WERI-Rb-1 (cell line): ENCODE data around the gene PCED1B.

Source experiments
- DNase-seq: peaks from one replicate; pipeline ENCODE4 v3.0.0-alpha.2; 2020
- H3K27ac ChIP-seq: fragments of 250-450 bp; sonication (Bioruptor Pico); 2 replicates; pipeline ENCODE4 v1.5.1; 2020; ENCODE audit warnings: mild to moderate bottlenecking, moderate library complexity
- H3K27me3 ChIP-seq: fragments of 250-450 bp; sonication (Bioruptor Pico); 2 replicates; pipeline ENCODE4 v1.5.1; 2021; ENCODE audit warnings: mild to moderate bottlenecking, low read depth, moderate library complexity; ENCODE audit not compliant: insufficient read depth, severe bottlenecking
- H3K36me3 ChIP-seq: fragments of 250-450 bp; sonication (Bioruptor Pico); 2 replicates; pipeline ENCODE4 v1.5.1; 2020; ENCODE audit warnings: mild to moderate bottlenecking, moderate library complexity
- H3K4me3 ChIP-seq: 2 replicates; pipeline ENCODE4 v1.5.1; 2011; ENCODE audit warnings: low read depth, mild to moderate bottlenecking, control low read depth, low read length
- H3K9me3 ChIP-seq: fragments of 250-450 bp; sonication (Bioruptor Pico); 2 replicates; pipeline ENCODE4 v1.5.1; 2021; ENCODE audit warnings: mild to moderate bottlenecking, moderate library complexity; ENCODE audit not compliant: severe bottlenecking
- TF ChIP-seq, protein P1 (sequence below): IDR thresholded peaks from 2 replicates; pipeline ENCODE4 v1.5.1; 2011; ENCODE audit warnings: low read depth, mild to moderate bottlenecking, control low read depth, inconsistent platforms, low read length

The PCED1B gene

DNA sequence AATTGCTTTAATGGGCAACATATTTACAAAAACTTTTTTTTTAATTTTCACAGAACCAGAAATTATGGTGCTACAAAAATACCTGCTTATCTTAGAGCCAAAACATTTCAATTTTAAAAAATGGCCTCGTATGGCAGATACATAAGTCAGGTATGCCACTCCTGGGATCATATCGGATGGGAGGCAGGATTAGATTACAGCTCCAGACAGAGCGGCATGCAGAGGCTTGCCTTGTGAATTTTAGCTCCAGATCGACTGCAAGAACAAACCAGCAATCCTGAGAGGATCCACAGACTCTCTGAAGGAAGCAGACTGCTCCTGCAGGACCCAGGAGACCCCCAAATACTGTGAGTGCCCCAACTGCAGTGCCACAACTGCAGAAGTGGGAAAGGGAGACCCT is 169.7 kb downstream of the PCED1B start:
- H3K36me3 ChIP-seq = no peaks in the 10 kb centered on the region
- TF ChIP-seq, protein P1, sequence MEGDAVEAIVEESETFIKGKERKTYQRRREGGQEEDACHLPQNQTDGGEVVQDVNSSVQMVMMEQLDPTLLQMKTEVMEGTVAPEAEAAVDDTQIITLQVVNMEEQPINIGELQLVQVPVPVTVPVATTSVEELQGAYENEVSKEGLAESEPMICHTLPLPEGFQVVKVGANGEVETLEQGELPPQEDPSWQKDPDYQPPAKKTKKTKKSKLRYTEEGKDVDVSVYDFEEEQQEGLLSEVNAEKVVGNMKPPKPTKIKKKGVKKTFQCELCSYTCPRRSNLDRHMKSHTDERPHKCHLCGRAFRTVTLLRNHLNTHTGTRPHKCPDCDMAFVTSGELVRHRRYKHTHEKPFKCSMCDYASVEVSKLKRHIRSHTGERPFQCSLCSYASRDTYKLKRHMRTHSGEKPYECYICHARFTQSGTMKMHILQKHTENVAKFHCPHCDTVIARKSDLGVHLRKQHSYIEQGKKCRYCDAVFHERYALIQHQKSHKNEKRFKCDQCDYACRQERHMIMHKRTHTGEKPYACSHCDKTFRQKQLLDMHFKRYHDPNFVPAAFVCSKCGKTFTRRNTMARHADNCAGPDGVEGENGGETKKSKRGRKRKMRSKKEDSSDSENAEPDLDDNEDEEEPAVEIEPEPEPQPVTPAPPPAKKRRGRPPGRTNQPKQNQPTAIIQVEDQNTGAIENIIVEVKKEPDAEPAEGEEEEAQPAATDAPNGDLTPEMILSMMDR = no peak
- no peak overlapping the region for H3K4me3 ChIP-seq
- no peaks in the 10 kb centered on the region for H3K9me3 ChIP-seq
- DNase-seq = no peak
- no peaks in the 10 kb centered on the region for H3K27me3 ChIP-seq
- no peak overlapping the region for H3K27ac ChIP-seq

DNA sequence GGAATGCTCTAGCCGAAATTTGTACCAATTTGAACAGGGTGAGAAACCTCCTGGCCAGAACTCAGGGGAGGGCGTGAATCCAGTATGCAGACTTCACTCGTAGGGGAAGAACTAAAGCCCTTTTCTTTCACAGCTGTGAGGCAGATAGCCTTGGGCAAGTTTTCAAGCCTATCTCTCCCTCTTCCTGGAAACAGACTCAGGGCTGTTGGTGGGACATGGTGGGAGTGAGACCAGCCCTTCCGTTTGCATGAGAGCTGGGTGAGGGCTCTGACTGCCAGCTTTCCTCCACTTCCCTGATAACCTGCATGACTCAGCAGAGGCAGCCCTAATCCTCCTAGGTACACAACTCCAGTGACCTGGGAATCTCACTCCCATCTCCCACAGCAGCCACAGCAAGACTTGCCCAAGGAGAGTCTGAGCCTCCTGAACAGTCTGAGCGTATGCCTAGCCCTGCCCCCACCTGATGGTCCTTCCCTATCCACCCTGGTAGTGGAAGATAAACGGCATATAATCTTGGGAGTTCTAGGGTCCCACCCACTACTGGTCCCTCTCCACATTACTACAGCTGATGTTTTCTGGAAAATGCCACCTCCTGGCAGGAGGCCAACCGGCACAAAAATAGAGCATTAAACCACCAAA is 170.4 kb downstream of the PCED1B start:
- Histone ChIP-seq H3K4me3 (no peak overlapping the region), H3K27ac (no peak overlapping the region), H3K36me3 (no peaks in the 10 kb centered on the region), H3K27me3 (no peaks in the 10 kb centered on the region), H3K9me3 (no peaks in the 10 kb centered on the region)
- TF ChIP-seq, protein P1 = no peak
- DNase-seq = no peak

DNA sequence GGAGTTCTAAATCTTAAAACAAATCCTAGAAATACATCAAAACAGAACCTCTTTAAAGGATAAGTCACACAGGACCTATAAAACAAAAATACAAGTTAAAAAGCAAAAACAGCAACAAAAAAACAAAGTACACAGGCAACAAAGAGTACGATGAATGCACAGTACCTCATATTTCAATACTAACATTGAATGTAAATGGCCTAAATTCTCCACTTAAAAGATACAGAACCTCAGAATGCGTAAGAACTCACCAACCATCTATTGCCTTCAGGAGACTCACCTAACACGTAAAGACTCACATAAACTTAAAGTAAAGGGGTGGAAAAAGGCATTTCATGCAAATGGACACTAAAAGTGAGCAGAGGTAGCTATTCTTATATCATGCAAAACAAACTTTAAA is 172.5 kb downstream of the PCED1B start:
- no peaks in the 10 kb centered on the region for H3K9me3 ChIP-seq
- no peak overlapping the region for H3K27ac ChIP-seq
- H3K36me3 ChIP-seq = no peaks in the 10 kb centered on the region
- no peak for DNase-seq
- no peak overlapping the region for H3K4me3 ChIP-seq
- TF ChIP-seq, protein P1 = no peak
- H3K27me3 ChIP-seq = no peaks in the 10 kb centered on the region

DNA sequence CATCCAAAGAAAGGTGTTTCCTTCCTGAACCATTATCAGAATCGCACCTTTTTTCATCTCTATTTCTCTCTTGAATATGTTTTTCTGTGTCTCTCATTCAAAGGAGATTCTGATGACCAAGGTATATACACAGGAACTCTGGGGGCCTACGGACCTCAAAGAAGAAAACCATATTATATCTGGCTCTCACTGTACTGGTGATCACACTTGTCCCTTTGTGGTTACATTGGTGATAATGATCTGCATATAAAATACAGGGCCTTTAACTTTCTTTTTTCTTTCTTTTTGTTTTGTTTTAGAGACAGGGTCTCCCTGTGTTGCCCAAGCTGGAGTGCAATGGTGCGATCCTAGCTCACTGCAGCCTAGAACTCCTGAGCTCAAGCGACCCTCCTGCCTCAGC is 185.5 kb downstream of the PCED1B start:
- H3K27me3 ChIP-seq = peaks cover 27% of the 10 kb centered on the region
- H3K4me3 ChIP-seq = no peak overlapping the region
- DNase-seq = no peak
- no peaks in the 10 kb centered on the region for H3K9me3 ChIP-seq
- TF ChIP-seq, protein P1 = no peak
- no peaks in the 10 kb centered on the region for H3K36me3 ChIP-seq
- no peak overlapping the region for H3K27ac ChIP-seq

DNA sequence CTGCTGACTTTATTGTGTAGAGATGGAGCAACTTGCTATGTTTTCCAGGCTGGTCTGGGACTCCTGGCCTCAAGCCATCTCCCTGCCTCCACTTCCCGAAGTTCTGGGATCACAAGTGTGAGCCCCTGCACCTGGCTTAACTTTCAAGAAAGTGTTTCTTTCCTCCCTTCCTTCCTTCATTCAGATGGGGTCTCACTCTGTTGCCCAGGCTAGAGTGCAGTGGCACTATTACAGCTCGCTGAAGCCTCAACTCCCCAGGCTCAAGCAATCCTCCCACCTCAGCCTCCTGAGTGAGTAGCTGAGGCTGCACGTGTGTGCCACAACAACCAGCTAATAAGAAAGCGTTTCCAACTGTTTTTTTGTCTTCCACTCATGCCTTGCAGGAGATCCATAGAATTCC is 186.0 kb downstream of the PCED1B start:
- Histone ChIP-seq H3K27ac (no peak overlapping the region), H3K9me3 (no peaks in the 10 kb centered on the region), H3K36me3 (no peaks in the 10 kb centered on the region), H3K27me3 (peaks cover 27% of the 10 kb centered on the region), H3K4me3 (no peak overlapping the region)
- no peak for DNase-seq
- TF ChIP-seq, protein P1 = no peak

DNA sequence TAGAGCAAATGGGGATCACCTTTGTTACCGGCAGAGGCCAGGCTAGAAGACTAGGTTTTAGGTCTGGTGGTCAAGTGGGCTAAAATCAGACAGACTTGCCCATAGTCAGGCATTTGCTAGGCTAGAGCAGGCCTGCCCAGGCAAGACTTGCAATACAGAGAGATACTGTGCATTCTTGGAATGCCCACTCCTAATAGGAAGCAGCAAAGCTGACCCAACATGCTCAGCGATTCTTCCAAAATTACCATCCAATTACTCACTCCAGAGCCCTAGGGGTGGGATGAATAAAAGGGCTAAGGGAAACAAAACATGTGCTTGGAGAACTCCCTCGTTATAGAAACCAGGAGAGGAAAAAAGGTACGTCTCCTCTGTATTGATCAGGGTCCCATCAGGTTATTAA is 188.2 kb downstream of the PCED1B start:
- H3K36me3 ChIP-seq = no peaks in the 10 kb centered on the region
- no peak overlapping the region for H3K27ac ChIP-seq
- TF ChIP-seq, protein P1 = no peak
- no peaks in the 10 kb centered on the region for H3K9me3 ChIP-seq
- peaks cover 34% of the 10 kb centered on the region for H3K27me3 ChIP-seq
- no peak overlapping the region for H3K4me3 ChIP-seq
- DNase-seq = no peak
